Glomerular endothelial cell (primary cell): Measurements from ENCODE around the gene FHL5. TPM values are rescaled to one million over a fixed set of nuclear protein-coding genes. Genes with fewer than 3 reads are reported as not detected.
"Not testable (repeated sequence)": the region's sequence is repeated elsewhere in the genome, so short reads cannot be mapped to it uniquely, and the experiment has no call there.

Experiments used
- DNase-seq: peaks from one replicate; pipeline ENCODE4 v3.0.0-alpha.2; 2011; ENCODE audit warnings: low read depth, low spot score; ENCODE audit errors: extremely low read depth
- total RNA-seq: library from RNA; depleted of rRNA; stranded (reverse); fragments of >200 nt; gene quantifications from 2 replicates; pipeline ENCODE4 v1.2.3, GENCODE V29; 2015

Gene FHL5
- total RNA-seq, 1 donor from 2014 or later, result not detected

- no peak for DNase-seq
These were observed 45.1 kb downstream of the FHL5 start for GRCh38 chr6:96608074-96608473.

- no peak for DNase-seq
These were observed 47.1 kb downstream of the FHL5 start for GRCh38 chr6:96610019-96610418.

GRCh38 chr6:96611342-96611991, 48.5 kb downstream of the FHL5 start:
- no peak for DNase-seq

- DNase-seq, result no peak
These were observed 50.5 kb downstream of the FHL5 start for GRCh38 chr6:96613291-96613999.

- DNase-seq, result no peak
These were observed 57.9 kb downstream of the FHL5 start for GRCh38 chr6:96620851-96621250.

GRCh38 chr6:96621983-96622382, 59.1 kb downstream of the FHL5 start:
- DNase-seq, result no peak

GRCh38 chr6:96624957-96625356, 62.0 kb downstream of the FHL5 start:
- no peak for DNase-seq

GRCh38 chr6:96626759-96627364, 63.9 kb downstream of the FHL5 start:
- no peak for DNase-seq

GRCh38 chr6:96631248-96631647, 68.3 kb downstream of the FHL5 start:
- DNase-seq, result no peak

GRCh38 chr6:96637979-96638378, 75.1 kb downstream of the FHL5 start:
- not testable (repeated sequence) for DNase-seq

- DNase-seq, result no peak
These were observed 82.2 kb downstream of the FHL5 start for GRCh38 chr6:96645106-96645505.

- DNase-seq, result no peak
These were observed 87.0 kb downstream of the FHL5 start for GRCh38 chr6:96649926-96650325.

- DNase-seq, result no peak
These were observed 88.9 kb downstream of the FHL5 start for GRCh38 chr6:96651816-96652215.

- no peak for DNase-seq
These were observed 89.6 kb downstream of the FHL5 start for GRCh38 chr6:96652552-96652951.

GRCh38 chr6:96653181-96653580, 90.3 kb downstream of the FHL5 start:
- DNase-seq, result no peak

- DNase-seq, result no peak
These were observed 93.6 kb downstream of the FHL5 start for GRCh38 chr6:96656567-96656966.

- no peak for DNase-seq
These were observed 94.4 kb downstream of the FHL5 start for GRCh38 chr6:96657344-96657743.

GRCh38 chr6:96659084-96659845, 96.3 kb downstream of the FHL5 start:
- DNase-seq, result no peak
